HEK293 (cell line): ENCODE results near the gene ACCSL.

Source experiments
- CTCF ChIP-seq: fragments of 450-650 bp; formaldehyde crosslinking; IDR thresholded peaks from 2 replicates; pipeline ENCODE4 v1.5.1; 2016; ENCODE audit warnings: missing biosample characterization, missing genetic modification characterization
- ZNF510 ChIP-seq: fragments of 450-650 bp; formaldehyde crosslinking; IDR thresholded peaks from 2 replicates; pipeline ENCODE4 v1.5.1; 2018; ENCODE audit warnings: mild to moderate bottlenecking, missing genetic modification characterization, missing biosample characterization; ENCODE audit not compliant: insufficient replicate concordance

- TF ChIP-seq ZNF510, result no peak
- TF ChIP-seq CTCF, result no peak
These were observed 53.3 kb downstream of the ACCSL start for GRCh38 chr11:44101098-44101497.
